ENCODE data around the gene KCTD10.
"Not testable (repeated sequence)": the region's sequence is repeated elsewhere in the genome, so short reads cannot be mapped to it uniquely, and the experiment has no call there.

Gene KCTD10

GRCh38 chr12:109445191-109445609, 31.9 kb downstream of the KCTD10 start:
- no peak for DNase-seq

- no peak for DNase-seq
Measured at GRCh38 chr12:109444259-109444658, 32.8 kb downstream of the KCTD10 start.

- DNase-seq, result no peak
Measured at GRCh38 chr12:109443794-109444193, 33.3 kb downstream of the KCTD10 start.

- DNase-seq, result no peak
Measured at GRCh38 chr12:109440851-109441490, 36.1 kb downstream of the KCTD10 start.

- DNase-seq, result not testable (repeated sequence)
Measured at GRCh38 chr12:109439951-109440350, 37.1 kb downstream of the KCTD10 start.

- no peak for DNase-seq
Measured at GRCh38 chr12:109439181-109439580, 37.9 kb downstream of the KCTD10 start.

- DNase-seq, result no peak
Measured at GRCh38 chr12:109436188-109436560, 40.9 kb downstream of the KCTD10 start.

- DNase-seq, result no peak
Measured at GRCh38 chr12:109435428-109436187, 41.5 kb downstream of the KCTD10 start.

- DNase-seq, result no peak
Measured at GRCh38 chr12:109434582-109434981, 42.5 kb downstream of the KCTD10 start.

- no peak for DNase-seq
Measured at GRCh38 chr12:109433618-109434017, 43.5 kb downstream of the KCTD10 start.

- peak; percentile 75 for DNase-seq
Measured at GRCh38 chr12:109432842-109433304, 44.2 kb downstream of the KCTD10 start.

- DNase-seq, result no peak
Measured at GRCh38 chr12:109432431-109432830, 44.7 kb downstream of the KCTD10 start.

- no peak for DNase-seq
Measured at GRCh38 chr12:109430244-109430643, 46.9 kb downstream of the KCTD10 start.

- DNase-seq, result not testable (repeated sequence)
Measured at GRCh38 chr12:109428804-109429203, 48.3 kb downstream of the KCTD10 start.

- DNase-seq, result peak; percentile 72
Measured at GRCh38 chr12:109428037-109428629, 49.0 kb downstream of the KCTD10 start.

- DNase-seq, result no peak
Measured at GRCh38 chr12:109423392-109423791, 53.7 kb downstream of the KCTD10 start.

- no peak for DNase-seq
Measured at GRCh38 chr12:109422251-109422650, 54.8 kb downstream of the KCTD10 start.

GRCh38 chr12:109421355-109422087, 55.6 kb downstream of the KCTD10 start:
- DNase-seq, result no peak

- no peak for DNase-seq
Measured at GRCh38 chr12:109418848-109419480, 58.1 kb downstream of the KCTD10 start.

GRCh38 chr12:109406147-109406546, 71.0 kb downstream of the KCTD10 start:
- not testable (repeated sequence) for DNase-seq

GRCh38 chr12:109404841-109405240, 72.3 kb downstream of the KCTD10 start:
- not testable (repeated sequence) for DNase-seq

All from CD4-positive, alpha-beta T cell treated with Interleukin-17A for 1 hour (primary cell).